ENCODE data around the gene UBE2H. TPM values are rescaled to one million over a fixed set of nuclear protein-coding genes. Genes with fewer than 3 reads are reported as not detected.

Gene UBE2H
- polyA plus RNA-seq, 1 donor (not counting 4 experiments of a cell fraction or from before 2014, with no cell fraction given), result 130 TPM

GRCh38 chr7:129883151-129883550 lies 69.6 kb downstream of the UBE2H start:
- no peaks in the 10 kb centered on the region for H4K20me1 ChIP-seq (ENCODE audit: control insufficient read depth, extremely low read depth, insufficient read depth, low read length)
- no peaks in the 10 kb centered on the region for H3K9me3 ChIP-seq (ENCODE audit: control insufficient read depth, low read depth, low read length)
- peaks cover 36% of the 10 kb centered on the region for H3K79me2 ChIP-seq (ENCODE audit: control insufficient read depth, insufficient read depth, low read length)
- dilution Hi-C loops (cut with MboI; ENCODE audit: extremely low pct_ligation_motif_present, low sequenced_read_pairs), result no loop called here
- no peak overlapping the region for H3K9ac ChIP-seq (ENCODE audit: control insufficient read depth, extremely low read depth, insufficient read depth, low read length)
- no peak for DNase-seq (ENCODE audit: low read depth, low spot score)
- H3K4me3 ChIP-seq (ENCODE audit: control insufficient read depth in 2 of 3, extremely low read depth in 1 of 3, insufficient read depth in 2 of 3, low read depth in 1 of 3, low read length in 3 of 3), result no peak overlapping the region
- no peak overlapping the region for H3K27ac ChIP-seq (ENCODE audit: control insufficient read depth, insufficient read depth, low read length)
- no peak for FAIRE-seq
- H3K9me1 ChIP-seq (ENCODE audit: control insufficient read depth, extremely low read depth, insufficient read depth, low read length), result peaks cover 2% of the 10 kb centered on the region
- H2AFZ ChIP-seq (ENCODE audit: control insufficient read depth, low read length), result no peak overlapping the region
- TF ChIP-seq EZH2 (IDR thresholded peaks at IDR 0.05; ENCODE audit: low read length), result no peak
- no peak for TF ChIP-seq CTCF (optimal IDR thresholded peaks at IDR 0.05 in 1 of 3, IDR thresholded peaks at IDR 0.05 in 1 of 3, conservative IDR thresholded peaks at IDR 0.05 in 1 of 3; ENCODE audit: extremely low read depth in 1 of 3, insufficient read depth in 2 of 3, low read length in 3 of 3)
- peaks cover under 1 to 8% of the 10 kb centered on the region in 2 experiments for H3K36me3 ChIP-seq (ENCODE audit: control insufficient read depth in 2 of 2, extremely low read depth in 1 of 2, insufficient read depth in 2 of 2, low read length in 2 of 2)
- H3K4me1 ChIP-seq (ENCODE audit: control insufficient read depth, extremely low read depth, insufficient read depth, low read length), result peaks cover under 1% of the 10 kb centered on the region
- no peak overlapping the region for H3K4me2 ChIP-seq (ENCODE audit: control insufficient read depth, extremely low read depth, insufficient read depth, low read depth, low read length)
- H3K27me3 ChIP-seq (ENCODE audit: control insufficient read depth, extremely low read depth, insufficient read depth, low read length), result no peaks in the 10 kb centered on the region

- no peak for FAIRE-seq
- no peak for DNase-seq (ENCODE audit: low read depth, low spot score)
- Histone ChIP-seq H2AFZ (ENCODE audit: control insufficient read depth, low read length) (no peak overlapping the region), H3K4me2 (ENCODE audit: control insufficient read depth, extremely low read depth, insufficient read depth, low read depth, low read length) (no peak overlapping the region), H3K4me1 (ENCODE audit: control insufficient read depth, extremely low read depth, insufficient read depth, low read length) (peaks cover 7% of the 10 kb centered on the region), H3K9me1 (ENCODE audit: control insufficient read depth, extremely low read depth, insufficient read depth, low read length) (peaks cover 2% of the 10 kb centered on the region), H3K36me3 (ENCODE audit: control insufficient read depth in 2 of 2, extremely low read depth in 1 of 2, insufficient read depth in 2 of 2, low read length in 2 of 2) (peaks cover 4 to 8% of the 10 kb centered on the region in 2 experiments), H4K20me1 (ENCODE audit: control insufficient read depth, extremely low read depth, insufficient read depth, low read length) (no peaks in the 10 kb centered on the region), H3K79me2 (ENCODE audit: control insufficient read depth, insufficient read depth, low read length) (peaks cover 36% of the 10 kb centered on the region), H3K27me3 (ENCODE audit: control insufficient read depth, extremely low read depth, insufficient read depth, low read length) (no peaks in the 10 kb centered on the region), H3K27ac (ENCODE audit: control insufficient read depth, insufficient read depth, low read length) (no peak overlapping the region), H3K4me3 (ENCODE audit: control insufficient read depth in 2 of 3, extremely low read depth in 1 of 3, insufficient read depth in 2 of 3, low read depth in 1 of 3, low read length in 3 of 3) (no peak overlapping the region), H3K9ac (ENCODE audit: control insufficient read depth, extremely low read depth, insufficient read depth, low read length) (no peak overlapping the region), H3K9me3 (ENCODE audit: control insufficient read depth, low read depth, low read length) (no peaks in the 10 kb centered on the region)
- TF ChIP-seq CTCF (optimal IDR thresholded peaks at IDR 0.05 in 1 of 3, IDR thresholded peaks at IDR 0.05 in 1 of 3, conservative IDR thresholded peaks at IDR 0.05 in 1 of 3; ENCODE audit: extremely low read depth in 1 of 3, insufficient read depth in 2 of 3, low read length in 3 of 3) (no peak), EZH2 (IDR thresholded peaks at IDR 0.05; ENCODE audit: low read length) (no peak)
- dilution Hi-C loops (cut with MboI; ENCODE audit: extremely low pct_ligation_motif_present, low sequenced_read_pairs), result no loop called here
Measured at GRCh38 chr7:129882531-129882930, 70.2 kb downstream of the UBE2H start.
